Cerebellar cortex (tissue), 1 donor: ENCODE results near the gene ZNF316.

Experiments used
- DNase-seq: peaks from one replicate; pipeline ENCODE4 v3.0.0-alpha.2; 2015; ENCODE audit warnings: low spot score

ZNF316 gene

GRCh38 chr7:6636741-6637543 is at the start of gene ZNF316:
Gene ZNF316 (plus strand): TSS chr7:6637318. CDS start chr7:6642410, 5,092 bp downstream.
- DNase-seq, result peak; percentile 36

GRCh38 chr7:6588566-6588965 is 48.6 kb upstream of the ZNF316 start:
- DNase-seq, result no peak

GRCh38 chr7:6589151-6589828 is 47.8 kb upstream of the ZNF316 start:
- DNase-seq, result no peak

GRCh38 chr7:6589829-6590644 is 47.1 kb upstream of the ZNF316 start, which contains the start of gene INTS15:
Gene INTS15 (plus strand): TSS chr7:6590021. CDS start chr7:6590284, 263 bp downstream.
- peak; percentile 54 for DNase-seq

GRCh38 chr7:6590645-6591110 is 46.4 kb upstream of the ZNF316 start:
- DNase-seq, result peak; percentile 38

GRCh38 chr7:6600093-6600492 is 37.0 kb upstream of the ZNF316 start:
- DNase-seq, result no peak

GRCh38 chr7:6604458-6604857 is 32.7 kb upstream of the ZNF316 start:
- no peak for DNase-seq

GRCh38 chr7:6606866-6607583 is 30.1 kb upstream of the ZNF316 start:
- no peak for DNase-seq

- DNase-seq, result no peak
These were observed 29.5 kb upstream of the ZNF316 start for GRCh38 chr7:6607651-6608051.

- no peak for DNase-seq
These were observed 29.0 kb upstream of the ZNF316 start for GRCh38 chr7:6608081-6608480.

GRCh38 chr7:6608794-6609193 is 28.3 kb upstream of the ZNF316 start:
- DNase-seq, result no peak

- DNase-seq, result no peak
These were observed 24.3 kb upstream of the ZNF316 start for GRCh38 chr7:6612819-6613218.

- no peak for DNase-seq
These were observed 23.4 kb upstream of the ZNF316 start for GRCh38 chr7:6613706-6614105.

- no peak for DNase-seq
These were observed 22.0 kb upstream of the ZNF316 start, which contains the start of gene ZNF853 for GRCh38 chr7:6614953-6615722. Gene ZNF853 (plus strand): TSS chr7:6615610. CDS start chr7:6616175, 565 bp downstream.

- peak; percentile 22 for DNase-seq
These were observed 21.2 kb upstream of the ZNF316 start for GRCh38 chr7:6615723-6616555.

GRCh38 chr7:6616854-6617643 is 20.1 kb upstream of the ZNF316 start:
- no peak for DNase-seq

GRCh38 chr7:6618621-6619020 is 18.5 kb upstream of the ZNF316 start:
- no peak for DNase-seq

GRCh38 chr7:6619961-6620360 is 17.2 kb upstream of the ZNF316 start:
- DNase-seq, result no peak
